ENCODE measurements around the gene ORMDL3.
A peak's percentile ranks its signal among the peaks of the same experiment; 100 is the strongest.

Gene ORMDL3

GRCh38 chr17:39924691-39925055, 2.7 kb downstream of the ORMDL3 start:
- TF ChIP-seq CTCF (IDR thresholded peaks at IDR 0.05; ENCODE audit: borderline replicate concordance, extremely low read depth, low read length, poor library complexity, severe bottlenecking) (no peak), EZH2 (IDR thresholded peaks at IDR 0.05; ENCODE audit: borderline replicate concordance, low read depth, low read length, severe bottlenecking) (no peak)
- Histone ChIP-seq H3K27ac (ENCODE audit: low read length) (peak overlapping the region; percentile 87), H3K27me3 (ENCODE audit: insufficient read depth, low read length, poor library complexity) (no peaks in the 10 kb centered on the region), H3K79me2 (ENCODE audit: insufficient read depth, low read length) (peaks cover 50% of the 10 kb centered on the region), H4K20me1 (ENCODE audit: insufficient read depth, low read length) (peaks cover 49% of the 10 kb centered on the region), H3K9ac (ENCODE audit: low read depth, low read length) (peak overlapping the region; percentile 83; the same call in 1 of the 2 replicates), H3K4me1 (ENCODE audit: insufficient read depth, low read length) (peaks cover 47% of the 10 kb centered on the region), H3K9me3 (ENCODE audit: insufficient read depth, low read length, severe bottlenecking) (no peaks in the 10 kb centered on the region), H2AFZ (ENCODE audit: low read depth, low read length) (no peak overlapping the region), H3K4me2 (ENCODE audit: insufficient read depth, low read length) (peak overlapping the region; percentile 97; the same call in 1 of the 2 replicates), H3K36me3 (ENCODE audit: insufficient read depth, low read length) (peaks cover 56% of the 10 kb centered on the region), H3K4me3 (ENCODE audit: low read depth in 1 of 2, low read length in 2 of 2) (no peak overlapping the region)
- ATAC-seq (ENCODE audit: insufficient read depth, low read depth): no peak
- no peak for DNase-seq

GRCh38 chr17:39923836-39924690, 3.3 kb downstream of the ORMDL3 start:
- no peak overlapping the region for H3K4me2 ChIP-seq (ENCODE audit: insufficient read depth, low read length)
- H3K9me3 ChIP-seq (ENCODE audit: insufficient read depth, low read length, severe bottlenecking): no peaks in the 10 kb centered on the region
- TF ChIP-seq CTCF (IDR thresholded peaks at IDR 0.05; ENCODE audit: borderline replicate concordance, extremely low read depth, low read length, poor library complexity, severe bottlenecking) (no peak), EZH2 (IDR thresholded peaks at IDR 0.05; ENCODE audit: borderline replicate concordance, low read depth, low read length, severe bottlenecking) (no peak)
- peaks cover 50% of the 10 kb centered on the region for H3K79me2 ChIP-seq (ENCODE audit: insufficient read depth, low read length)
- no peak overlapping the region for H2AFZ ChIP-seq (ENCODE audit: low read depth, low read length)
- peaks cover 46% of the 10 kb centered on the region for H3K4me1 ChIP-seq (ENCODE audit: insufficient read depth, low read length)
- H3K4me3 ChIP-seq (ENCODE audit: low read depth in 1 of 2, low read length in 2 of 2): no peak overlapping the region
- peak overlapping the region; percentile 87 for H3K27ac ChIP-seq (ENCODE audit: low read length)
- no peaks in the 10 kb centered on the region for H3K27me3 ChIP-seq (ENCODE audit: insufficient read depth, low read length, poor library complexity)
- peaks cover 60% of the 10 kb centered on the region for H3K36me3 ChIP-seq (ENCODE audit: insufficient read depth, low read length)
- H4K20me1 ChIP-seq (ENCODE audit: insufficient read depth, low read length): peaks cover 49% of the 10 kb centered on the region
- DNase-seq (no peak), ATAC-seq (ENCODE audit: insufficient read depth, low read depth) (no peak)
- H3K9ac ChIP-seq (ENCODE audit: low read depth, low read length): no peak overlapping the region

- H3K9ac ChIP-seq (ENCODE audit: low read depth, low read length): no peak overlapping the region
- H3K4me3 ChIP-seq (ENCODE audit: low read depth in 1 of 2, low read length in 2 of 2): no peak overlapping the region
- H3K4me1 ChIP-seq (ENCODE audit: insufficient read depth, low read length): peaks cover 37% of the 10 kb centered on the region
Measured at GRCh38 chr17:39923230-39923629, 4.2 kb downstream of the ORMDL3 start.

More at GRCh38 chr17:39923230-39923629, 4.2 kb downstream of the ORMDL3 start:
- no peak for ATAC-seq (ENCODE audit: insufficient read depth, low read depth)
- Histone ChIP-seq H3K9me3 (ENCODE audit: insufficient read depth, low read length, severe bottlenecking) (no peaks in the 10 kb centered on the region), H3K27ac (ENCODE audit: low read length) (no peak overlapping the region), H3K36me3 (ENCODE audit: insufficient read depth, low read length) (peaks cover 63% of the 10 kb centered on the region), H3K27me3 (ENCODE audit: insufficient read depth, low read length, poor library complexity) (no peaks in the 10 kb centered on the region), H4K20me1 (ENCODE audit: insufficient read depth, low read length) (peaks cover 49% of the 10 kb centered on the region), H3K4me2 (ENCODE audit: insufficient read depth, low read length) (no peak overlapping the region), H3K79me2 (ENCODE audit: insufficient read depth, low read length) (peaks cover 46% of the 10 kb centered on the region), H2AFZ (ENCODE audit: low read depth, low read length) (no peak overlapping the region)
- no peak for DNase-seq
- TF ChIP-seq EZH2 (IDR thresholded peaks at IDR 0.05; ENCODE audit: borderline replicate concordance, low read depth, low read length, severe bottlenecking) (no peak), CTCF (IDR thresholded peaks at IDR 0.05; ENCODE audit: borderline replicate concordance, extremely low read depth, low read length, poor library complexity, severe bottlenecking) (no peak)

All from DND-41 (cell line).